ENCODE results near the gene TOR1AIP1.

TOR1AIP1 gene

DNA sequence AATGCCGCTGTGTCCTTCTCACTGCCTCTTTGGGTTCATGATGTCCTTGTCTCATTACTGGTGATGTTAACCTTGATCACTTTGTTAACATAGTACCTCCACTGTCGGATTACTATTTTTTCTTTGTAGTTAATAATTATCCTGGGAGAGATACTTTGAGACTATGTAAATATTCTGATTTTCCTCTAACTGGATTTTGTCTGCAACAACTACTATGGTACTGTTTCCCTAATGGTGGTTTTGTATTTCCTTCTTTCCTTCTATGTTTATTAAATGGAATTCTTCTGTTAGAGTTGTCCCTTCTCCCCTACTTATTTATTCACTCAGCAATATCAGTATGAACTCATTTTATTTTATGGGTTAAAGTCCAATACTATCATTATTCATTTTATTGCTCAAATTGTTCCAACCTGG is 8.6 kb upstream of the TOR1AIP1 start:
- TF ChIP-seq, protein P1, sequence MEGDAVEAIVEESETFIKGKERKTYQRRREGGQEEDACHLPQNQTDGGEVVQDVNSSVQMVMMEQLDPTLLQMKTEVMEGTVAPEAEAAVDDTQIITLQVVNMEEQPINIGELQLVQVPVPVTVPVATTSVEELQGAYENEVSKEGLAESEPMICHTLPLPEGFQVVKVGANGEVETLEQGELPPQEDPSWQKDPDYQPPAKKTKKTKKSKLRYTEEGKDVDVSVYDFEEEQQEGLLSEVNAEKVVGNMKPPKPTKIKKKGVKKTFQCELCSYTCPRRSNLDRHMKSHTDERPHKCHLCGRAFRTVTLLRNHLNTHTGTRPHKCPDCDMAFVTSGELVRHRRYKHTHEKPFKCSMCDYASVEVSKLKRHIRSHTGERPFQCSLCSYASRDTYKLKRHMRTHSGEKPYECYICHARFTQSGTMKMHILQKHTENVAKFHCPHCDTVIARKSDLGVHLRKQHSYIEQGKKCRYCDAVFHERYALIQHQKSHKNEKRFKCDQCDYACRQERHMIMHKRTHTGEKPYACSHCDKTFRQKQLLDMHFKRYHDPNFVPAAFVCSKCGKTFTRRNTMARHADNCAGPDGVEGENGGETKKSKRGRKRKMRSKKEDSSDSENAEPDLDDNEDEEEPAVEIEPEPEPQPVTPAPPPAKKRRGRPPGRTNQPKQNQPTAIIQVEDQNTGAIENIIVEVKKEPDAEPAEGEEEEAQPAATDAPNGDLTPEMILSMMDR (conservative IDR thresholded peaks at IDR 0.05; ENCODE audit: low read length), result no peak
- H3K4me3 ChIP-seq (ENCODE audit: low read length), result no peak overlapping the region
- DNase-seq (ENCODE audit: low read depth), result no peak

DNA sequence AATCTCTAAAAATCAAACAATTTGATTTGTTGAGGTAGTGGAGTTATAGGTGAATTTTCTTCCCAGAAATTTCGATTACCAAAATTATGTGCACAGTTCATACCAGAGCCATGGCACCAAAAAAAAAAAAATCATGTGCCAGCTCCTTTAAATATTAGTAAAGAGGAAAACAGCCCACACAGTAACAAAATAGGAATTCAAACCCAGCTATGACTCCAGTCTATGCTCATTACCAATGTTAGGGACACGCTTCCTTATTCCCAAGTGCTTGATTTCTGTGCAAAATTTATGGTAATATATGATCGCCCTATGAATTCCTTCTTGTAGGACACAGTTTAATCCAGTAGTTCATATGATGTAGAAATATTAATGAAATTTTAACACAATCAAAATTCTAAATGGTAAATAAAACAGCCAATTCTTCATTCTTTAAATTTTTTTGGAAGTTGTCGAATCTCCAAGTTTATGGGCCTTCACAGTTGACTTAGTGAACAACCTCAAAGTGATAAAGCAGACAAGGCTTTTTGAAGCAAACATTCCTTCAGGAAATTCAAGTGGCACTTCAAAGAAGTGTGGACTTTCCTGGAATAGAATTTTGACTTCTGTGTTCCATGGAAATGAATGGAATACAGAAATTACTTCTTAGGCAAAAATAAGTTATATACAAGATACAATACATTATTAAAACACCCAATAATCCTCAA is 6.3 kb upstream of the TOR1AIP1 start:
- no peak for DNase-seq (ENCODE audit: low read depth)
- no peak overlapping the region for H3K4me3 ChIP-seq (ENCODE audit: low read length)
- TF ChIP-seq, protein P1 (conservative IDR thresholded peaks at IDR 0.05; ENCODE audit: low read length), result no peak

DNA sequence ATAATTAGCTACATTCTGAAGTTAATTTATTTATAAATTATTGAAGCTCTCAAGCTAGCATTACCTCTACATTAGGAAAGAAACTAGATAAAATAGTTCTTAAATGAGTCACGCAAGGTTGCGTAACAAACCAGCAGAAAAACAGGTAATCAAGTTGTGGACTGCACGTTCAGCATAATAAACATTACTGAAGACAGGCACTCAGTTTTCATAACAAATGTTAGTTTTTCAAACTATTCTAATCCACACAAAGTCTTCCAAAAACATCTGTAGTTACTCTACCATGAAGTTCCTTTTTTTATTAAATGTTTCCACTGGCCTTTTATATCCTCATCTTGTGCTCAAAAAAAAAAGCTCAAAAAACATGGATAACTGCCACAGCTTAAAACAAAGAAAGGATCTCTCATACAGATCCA is 5.8 kb upstream of the TOR1AIP1 start:
- TF ChIP-seq, protein P1 (conservative IDR thresholded peaks at IDR 0.05; ENCODE audit: low read length), result no peak
- DNase-seq (ENCODE audit: low read depth), result peak; percentile 25
- H3K4me3 ChIP-seq (ENCODE audit: low read length), result peak overlapping the region; percentile 86

DNA sequence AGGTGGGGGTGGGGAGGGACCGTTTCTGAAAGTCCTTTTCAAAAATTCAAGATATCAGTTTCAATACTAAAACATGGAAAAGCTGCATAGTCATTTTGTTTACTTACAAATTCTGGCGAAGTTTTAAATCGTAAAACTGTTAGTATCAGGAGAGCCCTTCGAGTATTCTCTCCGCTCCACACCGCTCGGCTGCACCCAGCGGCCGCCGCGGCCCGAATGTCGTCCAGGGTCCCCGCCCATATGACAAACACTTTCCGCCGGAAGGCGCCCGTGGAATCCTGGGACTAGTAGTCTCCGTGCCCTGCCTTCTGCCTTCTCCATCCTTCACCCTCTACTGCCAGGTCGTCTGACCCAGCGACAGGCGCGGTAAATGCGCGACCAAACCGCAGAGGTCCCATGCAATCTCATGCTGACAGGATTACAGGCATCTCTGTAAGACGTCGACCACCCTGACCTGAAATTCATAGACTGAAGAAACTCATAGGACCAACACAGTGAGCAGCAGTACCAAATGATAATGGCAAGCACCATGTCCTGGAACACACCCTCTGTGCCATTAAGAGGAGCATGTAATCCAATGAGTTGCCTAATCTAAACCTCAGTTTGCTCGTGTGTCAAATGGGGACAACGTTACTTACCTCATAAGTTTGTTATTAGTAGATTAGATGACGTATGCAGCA is 4.4 kb upstream of the TOR1AIP1 start, which contains the start of gene TOR1AIP2:
Gene TOR1AIP2, minus strand, starts transcription at position 218 of the 680 bp plus-strand sequence. CDS start 25,138 bp downstream, outside the sequence.
- peak; percentile 74 for DNase-seq (ENCODE audit: low read depth)
- peak within 1 kb of the TSS; percentile 86 for H3K4me3 ChIP-seq (ENCODE audit: low read length)
- TF ChIP-seq, protein P1 (conservative IDR thresholded peaks at IDR 0.05; ENCODE audit: low read length), result no peak; the same call in 1 of the 2 replicates

DNA sequence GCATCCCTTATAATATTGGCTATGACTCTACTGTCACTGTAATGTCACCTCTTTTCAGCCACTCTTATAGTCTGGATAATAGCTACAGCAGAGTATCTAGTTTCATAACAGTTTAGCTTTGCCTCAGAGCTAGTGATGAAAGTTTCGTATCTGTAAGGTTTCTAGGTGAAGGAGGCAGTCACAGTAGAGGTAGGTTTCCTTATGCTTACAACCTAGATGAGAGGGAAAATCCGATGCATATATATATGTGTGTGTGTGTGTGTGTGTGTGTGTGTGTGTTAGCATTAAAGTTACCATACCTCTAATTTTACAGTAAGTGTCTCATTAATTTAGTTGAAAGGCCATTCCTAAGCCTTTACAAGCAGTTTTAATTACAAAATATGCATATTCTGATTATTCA is 2.3 kb upstream of the TOR1AIP1 start:
- H3K4me3 ChIP-seq (ENCODE audit: low read length), result no peak overlapping the region
- no peak for DNase-seq (ENCODE audit: low read depth)
- TF ChIP-seq, protein P1 (conservative IDR thresholded peaks at IDR 0.05; ENCODE audit: low read length), result no peak

DNA sequence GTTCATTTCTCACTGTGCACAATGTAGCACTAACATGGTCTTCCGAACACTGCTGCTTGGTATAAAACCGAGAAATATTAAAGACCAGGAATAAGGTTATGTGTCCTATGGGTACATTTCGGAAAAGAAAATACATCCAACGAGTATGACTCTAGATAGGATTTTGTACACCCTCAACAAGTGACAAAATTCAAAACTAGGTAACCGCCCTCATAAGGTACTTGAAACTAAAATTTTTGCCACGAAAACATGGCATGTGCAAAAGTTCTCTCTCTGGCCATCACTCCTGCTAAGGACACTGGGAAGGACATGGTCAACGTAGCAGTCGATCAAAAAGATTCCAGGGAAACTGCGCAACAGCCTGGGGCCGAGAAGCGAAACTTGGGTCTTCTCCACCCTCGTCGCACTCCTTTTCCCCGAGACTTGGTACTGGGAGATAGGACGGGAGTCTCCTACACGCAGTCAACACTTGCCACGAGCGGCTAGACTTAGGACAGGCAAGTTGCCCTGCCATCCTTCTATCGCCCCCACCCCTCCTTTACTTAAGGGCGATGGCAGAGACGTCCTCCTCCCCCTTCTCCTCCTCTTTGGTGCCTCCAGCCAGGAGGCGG is 338 bp upstream of the TOR1AIP1 start:
- DNase-seq (ENCODE audit: low read depth), result peak; percentile 96
- peak overlapping the region; percentile 91 for H3K4me3 ChIP-seq (ENCODE audit: low read length)
- TF ChIP-seq, protein P1 (conservative IDR thresholded peaks at IDR 0.05; ENCODE audit: low read length), result no peak
